Stimulated activated CD8-positive, alpha-beta memory T cell treated with anti-CD3 and anti-CD28 coated beads, Interleukin-7, amount 100 ng/mL, for 48 hours (primary cell): ENCODE results near the gene CRYM.
A peak's percentile ranks its signal among the peaks of the same experiment; 100 is the strongest.
"Not testable (repeated sequence)": the region's sequence is repeated elsewhere in the genome, so short reads cannot be mapped to it uniquely, and the experiment has no call there.

Source experiments
- DNase-seq, 2 donors: peaks; one replicate each; pipeline ENCODE4 v3.0.0-alpha.2; 2020; ENCODE audit warnings: low read depth in 1 of 2; ENCODE audit errors: extremely low read depth in 1 of 2

Gene CRYM

GRCh38 chr16:21277927-21278706, at the start of gene CRYM:
Gene CRYM, minus strand, starts transcription at chr16:21278290. Its CDS starts 39 bp downstream, at chr16:21278251.
- peak; percentile 15 to 18 for DNase-seq

- no peak for DNase-seq
Measured at GRCh38 chr16:21327046-21327445, 49.0 kb upstream of the CRYM start.

GRCh38 chr16:21326459-21326858, 48.4 kb upstream of the CRYM start:
- DNase-seq = no peak

- no peak for DNase-seq
Measured at GRCh38 chr16:21324267-21324666, 46.2 kb upstream of the CRYM start.

GRCh38 chr16:21322251-21322650, 44.2 kb upstream of the CRYM start:
- DNase-seq = not testable (repeated sequence)

GRCh38 chr16:21321736-21322135, 43.6 kb upstream of the CRYM start:
- DNase-seq = no peak

GRCh38 chr16:21314339-21314738, 36.2 kb upstream of the CRYM start:
- no peak for DNase-seq

GRCh38 chr16:21312863-21313372, 34.8 kb upstream of the CRYM start:
- not testable (repeated sequence) for DNase-seq

- not testable (repeated sequence) for DNase-seq
Measured at GRCh38 chr16:21312046-21312445, 34.0 kb upstream of the CRYM start.

GRCh38 chr16:21306712-21307111, 28.6 kb upstream of the CRYM start:
- DNase-seq = not testable (repeated sequence)

- DNase-seq = no peak
Measured at GRCh38 chr16:21302898-21303528, 24.9 kb upstream of the CRYM start.

- no peak for DNase-seq
Measured at GRCh38 chr16:21302454-21302853, 24.4 kb upstream of the CRYM start.

GRCh38 chr16:21301895-21302291, 23.8 kb upstream of the CRYM start:
- DNase-seq = no peak

GRCh38 chr16:21301168-21301894, 23.2 kb upstream of the CRYM start:
- peak; percentile 16 to 30 for DNase-seq

GRCh38 chr16:21300309-21301167, 22.4 kb upstream of the CRYM start:
- DNase-seq = peak; percentile 9 to 53

- DNase-seq = not testable (repeated sequence)
Measured at GRCh38 chr16:21289789-21290188, 11.7 kb upstream of the CRYM start.

GRCh38 chr16:21285314-21285713, 7.2 kb upstream of the CRYM start:
- DNase-seq = no peak

- DNase-seq = no peak
Measured at GRCh38 chr16:21284414-21284813, 6.3 kb upstream of the CRYM start.

GRCh38 chr16:21283521-21284289, 5.6 kb upstream of the CRYM start:
- no peak for DNase-seq
